Fibroblast of lung (primary cell): ENCODE measurements around the gene OR8B4.

Experiments used
- EZH2 ChIP-seq: IDR thresholded peaks from 2 replicates; pipeline ENCODE4 v1.5.1; 2012; ENCODE audit warnings: low read length, control low read depth, mild to moderate bottlenecking; ENCODE audit errors: missing control alignments
- TF ChIP-seq, protein P1 (sequence below), 2 donors: IDR thresholded peaks in 1 of 2; conservative IDR thresholded peaks in 1 of 2; 1 replicate in 1 of 2; 2 replicates in 1 of 2; pipeline ENCODE4 v1.5.1; 2011 to 2012; ENCODE audit warnings: low read length in 2 of 2, control low read depth in 1 of 2, inconsistent platforms in 1 of 2, low read depth in 1 of 2, mild to moderate bottlenecking in 1 of 2

DNA sequence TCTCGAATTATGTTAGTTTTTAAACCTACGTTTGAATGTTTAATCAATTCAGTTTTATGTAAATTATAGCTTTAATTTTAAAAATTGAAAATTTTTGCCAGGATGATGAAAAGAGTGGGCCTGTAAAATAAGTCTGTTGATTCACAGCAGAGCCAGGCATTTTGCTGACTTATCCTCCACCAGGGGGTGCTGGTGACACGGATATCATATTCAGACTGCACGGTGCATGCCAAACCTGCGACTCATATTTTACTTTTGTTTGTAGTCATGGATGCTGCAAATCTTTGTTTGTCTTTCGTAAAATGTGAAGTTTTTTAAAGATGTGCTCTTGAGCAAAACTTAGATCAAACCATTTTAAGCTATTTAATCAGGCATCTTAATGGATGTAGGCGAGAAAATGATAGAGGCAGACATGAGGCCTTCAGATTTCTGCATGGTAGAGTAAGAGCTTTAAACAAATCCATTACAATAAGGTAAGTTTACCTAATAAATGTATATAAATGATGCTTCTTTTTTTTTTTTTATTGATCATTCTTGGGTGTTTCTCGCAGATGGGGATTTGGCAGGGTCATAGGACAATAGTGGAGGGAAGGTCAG is 22.2 kb downstream of the OR8B4 start:
- TF ChIP-seq, protein P1, sequence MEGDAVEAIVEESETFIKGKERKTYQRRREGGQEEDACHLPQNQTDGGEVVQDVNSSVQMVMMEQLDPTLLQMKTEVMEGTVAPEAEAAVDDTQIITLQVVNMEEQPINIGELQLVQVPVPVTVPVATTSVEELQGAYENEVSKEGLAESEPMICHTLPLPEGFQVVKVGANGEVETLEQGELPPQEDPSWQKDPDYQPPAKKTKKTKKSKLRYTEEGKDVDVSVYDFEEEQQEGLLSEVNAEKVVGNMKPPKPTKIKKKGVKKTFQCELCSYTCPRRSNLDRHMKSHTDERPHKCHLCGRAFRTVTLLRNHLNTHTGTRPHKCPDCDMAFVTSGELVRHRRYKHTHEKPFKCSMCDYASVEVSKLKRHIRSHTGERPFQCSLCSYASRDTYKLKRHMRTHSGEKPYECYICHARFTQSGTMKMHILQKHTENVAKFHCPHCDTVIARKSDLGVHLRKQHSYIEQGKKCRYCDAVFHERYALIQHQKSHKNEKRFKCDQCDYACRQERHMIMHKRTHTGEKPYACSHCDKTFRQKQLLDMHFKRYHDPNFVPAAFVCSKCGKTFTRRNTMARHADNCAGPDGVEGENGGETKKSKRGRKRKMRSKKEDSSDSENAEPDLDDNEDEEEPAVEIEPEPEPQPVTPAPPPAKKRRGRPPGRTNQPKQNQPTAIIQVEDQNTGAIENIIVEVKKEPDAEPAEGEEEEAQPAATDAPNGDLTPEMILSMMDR (conservative IDR thresholded peaks at IDR 0.05 in 1 of 2, IDR thresholded peaks at IDR 0.05 in 1 of 2; ENCODE audit: low read depth in 1 of 2, low read length in 2 of 2): peak; percentile 70 to 86
- TF ChIP-seq EZH2: no peak
